Astrocyte (in vitro differentiated cells and primary cell): Measurements from ENCODE around the gene HOMER1. TPM values are rescaled to one million over a fixed set of nuclear protein-coding genes. Genes with fewer than 3 reads are reported as not detected.

Source experiments
- DNase-seq: peaks from one replicate; pipeline ENCODE4 v3.0.0-alpha.2; 2010; ENCODE audit warnings: low read depth
- FAIRE-seq: peaks from 2 replicates; lab custom pipeline; 2011; peaks lifted over from hg19 to GRCh38; lab: Jason Lieb, UNC
- H2AFZ ChIP-seq: 2 replicates; pipeline ENCODE4 v1.6.0; 2012; ENCODE audit warnings: low read depth, low read length, inconsistent platforms
- H3K27ac ChIP-seq: 2 replicates; pipeline ENCODE4 v1.5.1; 2011; ENCODE audit warnings: low read depth, low read length, inconsistent platforms
- H3K27me3 ChIP-seq: 2 replicates; pipeline ENCODE4 v1.6.0; 2011; ENCODE audit warnings: low read length, inconsistent platforms; ENCODE audit not compliant: insufficient read depth
- H3K36me3 ChIP-seq: 2 replicates; pipeline ENCODE4 v1.5.1; 2011; ENCODE audit warnings: low read length, inconsistent platforms; ENCODE audit not compliant: insufficient read depth
- H3K4me1 ChIP-seq: 2 replicates; pipeline ENCODE4 v1.5.1; 2011; ENCODE audit warnings: low read length, inconsistent platforms; ENCODE audit not compliant: insufficient read depth
- H3K4me2 ChIP-seq: 2 replicates; pipeline ENCODE4 v1.6.0; 2012; ENCODE audit warnings: low read length, inconsistent platforms
- H3K4me3 ChIP-seq: 2 replicates; pipeline ENCODE4 v1.5.1; 2011; ENCODE audit warnings: low read depth, mild to moderate bottlenecking, low read length, inconsistent platforms; ENCODE audit not compliant: insufficient read depth
- H3K79me2 ChIP-seq: 2 replicates; pipeline ENCODE4 v1.6.0; 2012; ENCODE audit warnings: mild to moderate bottlenecking, low read length, inconsistent platforms; ENCODE audit not compliant: insufficient read depth
- H3K9ac ChIP-seq: 2 replicates; pipeline ENCODE4 v1.6.0; 2012; ENCODE audit warnings: mild to moderate bottlenecking, low read length, inconsistent platforms
- H3K9me3 ChIP-seq: 2 replicates; pipeline ENCODE4 v1.5.1; 2012; ENCODE audit warnings: low read depth, mild to moderate bottlenecking, low read length, inconsistent platforms; ENCODE audit not compliant: insufficient read depth
- H4K20me1 ChIP-seq: 2 replicates; pipeline ENCODE4 v1.6.0; 2012; ENCODE audit warnings: low read length, inconsistent platforms; ENCODE audit not compliant: insufficient read depth
- H3K27ac Mint-ChIP-seq: one replicate; pipeline ENCODE4 v1.8.0; 2021; ENCODE audit warnings: mild to moderate bottlenecking, mixed read lengths; ENCODE audit not compliant: unreplicated experiment
- H3K27me3 Mint-ChIP-seq: one replicate; pipeline ENCODE4 v1.8.0; 2021; ENCODE audit warnings: low read depth, mixed read lengths; ENCODE audit not compliant: unreplicated experiment
- H3K36me3 Mint-ChIP-seq: one replicate; pipeline ENCODE4 v1.8.0; 2021; ENCODE audit warnings: low read depth, mixed read lengths; ENCODE audit not compliant: unreplicated experiment
- H3K4me1 Mint-ChIP-seq: one replicate; pipeline ENCODE4 v1.8.0; 2021; ENCODE audit warnings: low read depth, mixed read lengths; ENCODE audit not compliant: unreplicated experiment
- H3K4me3 Mint-ChIP-seq: one replicate; pipeline ENCODE4 v1.8.0; 2021; ENCODE audit warnings: mild to moderate bottlenecking, moderate library complexity, mixed read lengths; ENCODE audit not compliant: unreplicated experiment
- H3K9me3 Mint-ChIP-seq: one replicate; pipeline ENCODE4 v1.8.0; 2021; ENCODE audit warnings: mild to moderate bottlenecking, mixed read lengths; ENCODE audit not compliant: unreplicated experiment
- EZH2 ChIP-seq: IDR thresholded peaks from 2 replicates; pipeline ENCODE4 v1.6.1; 2012; ENCODE audit warnings: mild to moderate bottlenecking, low read length, inconsistent platforms; ENCODE audit not compliant: insufficient read depth
- total RNA-seq: library from RNA; stranded (reverse); gene quantifications from 2 replicates; pipeline ENCODE4 v1.2.1, GENCODE V29; 2021
- TF ChIP-seq, protein P1 (sequence below): IDR thresholded peaks from 2 replicates; pipeline ENCODE4 v1.5.1; 2011; ENCODE audit warnings: low read depth, mild to moderate bottlenecking, inconsistent platforms, low read length, moderate library complexity; ENCODE audit not compliant: insufficient read depth

HOMER1 gene
- total RNA-seq, 1 donor from 2014 or later, result 26.9 TPM

DNA sequence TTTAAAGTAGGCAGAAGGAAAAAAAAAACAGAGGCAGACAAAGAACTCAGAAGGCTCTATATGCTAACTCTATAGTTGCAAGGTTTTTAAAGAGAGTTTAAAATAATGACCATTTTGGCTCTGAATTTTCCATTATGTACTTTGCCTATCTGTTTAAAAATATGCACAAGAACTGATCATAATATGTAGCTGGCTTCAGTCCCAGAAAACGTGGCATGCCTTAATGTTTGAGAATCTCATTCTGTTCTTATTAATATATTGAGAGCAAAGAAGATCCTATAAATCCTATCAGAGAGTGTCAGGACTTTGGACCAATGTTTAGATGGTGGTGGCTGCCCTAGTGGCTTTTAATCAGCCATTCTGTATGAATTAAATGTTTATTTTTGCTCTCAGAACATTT, 156.5 kb downstream of the HOMER1 start:
- TF ChIP-seq EZH2, result no peak
- TF ChIP-seq, protein P1, sequence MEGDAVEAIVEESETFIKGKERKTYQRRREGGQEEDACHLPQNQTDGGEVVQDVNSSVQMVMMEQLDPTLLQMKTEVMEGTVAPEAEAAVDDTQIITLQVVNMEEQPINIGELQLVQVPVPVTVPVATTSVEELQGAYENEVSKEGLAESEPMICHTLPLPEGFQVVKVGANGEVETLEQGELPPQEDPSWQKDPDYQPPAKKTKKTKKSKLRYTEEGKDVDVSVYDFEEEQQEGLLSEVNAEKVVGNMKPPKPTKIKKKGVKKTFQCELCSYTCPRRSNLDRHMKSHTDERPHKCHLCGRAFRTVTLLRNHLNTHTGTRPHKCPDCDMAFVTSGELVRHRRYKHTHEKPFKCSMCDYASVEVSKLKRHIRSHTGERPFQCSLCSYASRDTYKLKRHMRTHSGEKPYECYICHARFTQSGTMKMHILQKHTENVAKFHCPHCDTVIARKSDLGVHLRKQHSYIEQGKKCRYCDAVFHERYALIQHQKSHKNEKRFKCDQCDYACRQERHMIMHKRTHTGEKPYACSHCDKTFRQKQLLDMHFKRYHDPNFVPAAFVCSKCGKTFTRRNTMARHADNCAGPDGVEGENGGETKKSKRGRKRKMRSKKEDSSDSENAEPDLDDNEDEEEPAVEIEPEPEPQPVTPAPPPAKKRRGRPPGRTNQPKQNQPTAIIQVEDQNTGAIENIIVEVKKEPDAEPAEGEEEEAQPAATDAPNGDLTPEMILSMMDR, result no peak
- Histone ChIP-seq H3K27me3 (no peaks in the 10 kb centered on the region), H3K4me2 (no peak overlapping the region), H4K20me1 (no peaks in the 10 kb centered on the region), H3K79me2 (no peaks in the 10 kb centered on the region), H3K36me3 (no peaks in the 10 kb centered on the region), H3K9me3 (no peaks in the 10 kb centered on the region), H2AFZ (no peak overlapping the region), H3K4me3 (no peak overlapping the region), H3K9ac (no peak overlapping the region), H3K4me1 (no peaks in the 10 kb centered on the region), H3K27ac (no peak overlapping the region)
- Mint-ChIP-seq H3K27me3 (no peaks in the 10 kb centered on the region), H3K27ac (no peak overlapping the region), H3K9me3 (peaks cover 4% of the 10 kb centered on the region), H3K36me3 (peaks cover 5% of the 10 kb centered on the region), H3K4me3 (no peak overlapping the region), H3K4me1 (no peaks in the 10 kb centered on the region)
- peak; percentile 4 for DNase-seq
- no peak for FAIRE-seq

DNA sequence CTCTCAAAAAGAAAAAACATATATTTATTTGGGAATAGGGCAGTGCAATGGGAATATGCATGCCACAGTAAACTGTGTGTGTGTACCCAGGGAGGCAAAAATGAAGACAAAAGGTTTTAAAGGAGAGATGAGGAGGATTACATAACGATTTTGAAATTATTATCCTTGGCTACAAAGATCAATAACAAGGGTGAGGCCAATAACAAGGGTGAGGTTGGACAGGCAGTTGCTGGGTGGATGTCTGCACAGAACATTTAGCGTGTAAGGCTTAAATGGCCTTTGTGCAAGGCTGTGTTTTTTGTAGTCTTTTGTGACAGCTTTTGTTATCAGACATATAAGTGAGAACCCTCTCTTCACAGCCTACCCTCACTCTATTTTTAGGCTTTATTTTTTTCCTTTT, 164.1 kb downstream of the HOMER1 start:
- peaks cover 11% of the 10 kb centered on the region for H3K36me3 Mint-ChIP-seq
- TF ChIP-seq EZH2, result no peak
- TF ChIP-seq, protein P1, result no peak
- H3K4me3 Mint-ChIP-seq, result no peak overlapping the region
- no peaks in the 10 kb centered on the region for H3K79me2 ChIP-seq
- no peak overlapping the region for H2AFZ ChIP-seq
- no peak overlapping the region for H3K4me2 ChIP-seq
- no peak overlapping the region for H3K9ac ChIP-seq
- peaks cover 6% of the 10 kb centered on the region for H3K4me1 ChIP-seq
- no peak overlapping the region for H3K27ac Mint-ChIP-seq
- H4K20me1 ChIP-seq, result no peaks in the 10 kb centered on the region
- H3K4me1 Mint-ChIP-seq, result peaks cover 6% of the 10 kb centered on the region
- H3K27me3 Mint-ChIP-seq, result no peaks in the 10 kb centered on the region
- H3K27me3 ChIP-seq, result no peaks in the 10 kb centered on the region
- no peaks in the 10 kb centered on the region for H3K36me3 ChIP-seq
- H3K9me3 ChIP-seq, result no peaks in the 10 kb centered on the region
- DNase-seq, result no peak
- no peak overlapping the region for H3K4me3 ChIP-seq
- H3K9me3 Mint-ChIP-seq, result peaks cover 3% of the 10 kb centered on the region
- no peak overlapping the region for H3K27ac ChIP-seq
- no peak for FAIRE-seq

DNA sequence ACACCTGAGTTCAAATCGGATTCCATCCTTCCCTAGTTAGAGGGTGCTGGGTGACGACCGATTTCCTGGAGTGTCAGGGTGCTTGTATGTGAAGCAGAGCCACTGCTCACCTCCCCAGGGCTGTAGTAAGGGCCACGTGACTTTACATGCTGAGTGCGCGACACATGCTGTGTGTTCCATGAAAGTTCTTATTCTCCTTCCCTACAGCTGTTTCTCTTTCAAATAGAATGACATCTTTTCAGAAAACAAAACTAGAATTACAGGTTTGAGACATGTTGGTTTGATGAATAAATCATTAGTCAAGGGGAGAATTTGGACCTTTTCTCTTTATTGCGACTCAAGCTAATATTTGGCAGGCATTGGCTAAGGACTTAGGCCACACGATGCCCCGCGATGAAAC, 164.9 kb downstream of the HOMER1 start:
- H3K36me3 ChIP-seq, result no peaks in the 10 kb centered on the region
- Mint-ChIP-seq H3K4me3 (no peak overlapping the region), H3K9me3 (peaks cover 3% of the 10 kb centered on the region), H3K27me3 (no peaks in the 10 kb centered on the region), H3K36me3 (peaks cover 11% of the 10 kb centered on the region), H3K4me1 (peaks cover 6% of the 10 kb centered on the region), H3K27ac (no peak overlapping the region)
- FAIRE-seq (no peak), DNase-seq (no peak)
- no peak overlapping the region for H3K27ac ChIP-seq
- H4K20me1 ChIP-seq, result no peaks in the 10 kb centered on the region
- peaks cover 6% of the 10 kb centered on the region for H3K4me1 ChIP-seq
- no peak overlapping the region for H3K4me3 ChIP-seq
- no peak overlapping the region for H3K4me2 ChIP-seq
- H2AFZ ChIP-seq, result no peak overlapping the region
- no peak for TF ChIP-seq EZH2
- TF ChIP-seq, protein P1, result no peak
- no peaks in the 10 kb centered on the region for H3K79me2 ChIP-seq
- no peaks in the 10 kb centered on the region for H3K9me3 ChIP-seq
- no peaks in the 10 kb centered on the region for H3K27me3 ChIP-seq
- H3K9ac ChIP-seq, result no peak overlapping the region
